PC-9 (cell line): ENCODE results near the gene SNRPD2. TPM values are rescaled to one million over a fixed set of nuclear protein-coding genes. Genes with fewer than 3 reads are reported as not detected.
A peak's percentile ranks its signal among the peaks of the same experiment; 100 is the strongest.

ENCODE experiments used
- BruUV-seq: library from RNA; stranded (reverse); fragments of 400-500 nt; replicated peaks from 2 replicates; lab custom pipeline; 2021; lab: Mats Ljungman, UMichigan
- CTCF ChIA-PET: fragments of 300-600 bp; sonication (Branson Sonifier 250); formaldehyde crosslinking; loops from one replicate; lab custom pipeline; 2022; ENCODE audit warnings: antibody characterized with exemption; lab: Charles Lee
- POLR2A ChIA-PET: fragments of 300-600 bp; sonication (Branson Sonifier 250); formaldehyde crosslinking; loops from one replicate; lab custom pipeline; 2022; ENCODE audit warnings: antibody characterized with exemption; ENCODE audit not compliant: unreplicated experiment; lab: Charles Lee
- DNase-seq, 2 experiments: peaks; one replicate each; pipeline versions ENCODE4 v3.0.0 to v3.0.0-alpha.2; 2015 to 2022; ENCODE audit warnings: mixed read lengths in 1 of 2
- H2AFZ ChIP-seq: fragments of 200-600 bp; sonication (generic); 2 replicates; pipeline ENCODE4 v1.8.1; 2017; ENCODE audit warnings: antibody characterized with exemption
- H3F3A ChIP-seq: fragments of 200-600 bp; sonication (generic); 2 replicates; pipeline ENCODE4 v1.8.1; 2017; ENCODE audit warnings: antibody characterized with exemption, mild to moderate bottlenecking, low read depth; ENCODE audit not compliant: insufficient read depth
- H3K27ac ChIP-seq: fragments of 200-600 bp; sonication (generic); 2 replicates; pipeline ENCODE4 v1.6.1; 2016; ENCODE audit warnings: mixed run types
- H3K27me3 ChIP-seq: fragments of 200-600 bp; sonication (generic); 2 replicates; pipeline ENCODE4 v1.6.1; 2016; ENCODE audit warnings: low read depth, mixed run types; ENCODE audit not compliant: insufficient read depth
- H3K36me3 ChIP-seq: fragments of 200-600 bp; sonication (generic); 2 replicates; pipeline ENCODE4 v1.6.1; 2016; ENCODE audit warnings: low read depth, mixed run types
- H3K4me1 ChIP-seq: fragments of 200-600 bp; sonication (generic); replicated peaks from 2 replicates; pipeline ENCODE4 v1.6.1; 2016; ENCODE audit warnings: mixed run types; ENCODE audit not compliant: insufficient read depth
- H3K4me2 ChIP-seq: fragments of 200-600 bp; sonication (generic); 2 replicates; pipeline ENCODE4 v1.6.1; 2017; ENCODE audit warnings: mixed run types
- H3K4me3 ChIP-seq: fragments of 200-600 bp; sonication (generic); 2 replicates; pipeline ENCODE4 v1.6.1; 2016; ENCODE audit warnings: mixed run types
- H3K79me2 ChIP-seq: fragments of 200-600 bp; sonication (generic); 2 replicates; pipeline ENCODE4 v1.6.1; 2017; ENCODE audit warnings: low read depth, mixed run types
- H3K9me2 ChIP-seq: fragments of 200-600 bp; sonication (generic); 2 replicates; pipeline ENCODE4 v1.8.1; 2017; ENCODE audit warnings: mild to moderate bottlenecking; ENCODE audit not compliant: insufficient read depth
- H3K9me3 ChIP-seq: fragments of 200-600 bp; sonication (generic); 2 replicates; pipeline ENCODE4 v1.8.1; 2016; ENCODE audit warnings: low read depth; ENCODE audit not compliant: insufficient read depth
- H4K20me1 ChIP-seq: fragments of 200-600 bp; sonication (generic); 2 replicates; pipeline ENCODE4 v1.8.1; 2017; ENCODE audit not compliant: insufficient read depth
- CTCF ChIP-seq: fragments of 200-600 bp; sonication (generic); conservative IDR thresholded peaks from 2 replicates; pipeline ENCODE4 v1.6.1; 2017; ENCODE audit warnings: mixed run types, antibody characterized with exemption, mild to moderate bottlenecking, moderate library complexity
- EZH2 ChIP-seq: fragments of 200-600 bp; sonication (generic); IDR thresholded peaks from 2 replicates; pipeline ENCODE4 v1.8.0; 2017; ENCODE audit warnings: antibody characterized with exemption, low read depth
- intact Hi-C: fragments of 100-400 bp; cut with micrococcal nuclease; formaldehyde crosslinking; loops from one replicate; pipeline ENCODE4 v1.10.0; 2022; ENCODE audit not compliant: unreplicated experiment
- total RNA-seq: library from RNA; stranded (reverse); gene quantifications from 2 replicates; pipeline ENCODE4 v1.2.3, GENCODE V29; 2021

The SNRPD2 gene
- total RNA-seq, 1 experiment from 2014 or later, result 740 TPM

DNA sequence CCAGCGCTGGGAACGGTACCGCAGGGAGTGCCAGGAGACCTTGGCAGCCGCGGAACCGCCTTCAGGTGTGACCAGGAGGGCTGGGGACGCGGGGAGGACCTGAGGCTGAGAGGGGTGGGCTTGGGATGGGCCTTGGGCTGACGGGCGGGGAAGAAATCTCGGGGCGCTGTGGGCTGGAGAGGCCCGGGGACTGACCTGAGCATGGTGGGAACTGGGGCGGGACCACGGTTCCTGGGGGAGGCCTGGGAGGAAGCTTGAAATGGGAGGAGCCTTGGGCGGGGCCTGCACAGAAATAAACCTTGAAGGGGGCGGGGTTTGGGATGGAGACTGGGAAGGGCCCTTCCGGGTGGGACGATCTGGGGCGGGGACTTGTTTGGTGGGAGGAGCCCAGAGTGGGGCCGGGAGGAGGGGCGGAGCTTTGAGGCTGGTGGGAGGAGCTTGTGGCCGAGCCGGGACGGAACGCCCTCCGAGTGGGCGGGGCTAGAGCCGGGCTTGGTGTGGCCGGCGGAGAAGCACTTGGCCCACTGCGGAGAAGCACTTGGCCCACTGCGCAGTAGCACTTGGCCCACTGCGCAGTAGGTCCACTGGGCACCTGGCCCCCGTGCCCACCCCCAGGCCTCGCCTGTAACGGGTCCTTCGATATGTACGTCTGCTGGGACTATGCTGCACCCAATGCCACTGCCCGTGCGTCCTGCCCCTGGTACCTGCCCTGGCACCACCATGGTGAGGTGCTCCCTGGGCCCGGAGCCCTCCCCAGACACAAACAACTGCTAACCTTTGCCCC is 20.9 kb downstream of the SNRPD2 start:
- H3K4me3 ChIP-seq, result peak overlapping the region; percentile 51; the same call in 1 of the 2 replicates
- TF ChIP-seq EZH2 (no peak), CTCF (no peak)
- H3K4me1 ChIP-seq, result peaks cover 35% of the 10 kb centered on the region
- DNase-seq, result peak; percentile 81 to 96
- H3K9me3 ChIP-seq, result no peaks in the 10 kb centered on the region
- no peaks in the 10 kb centered on the region for H4K20me1 ChIP-seq
- H3F3A ChIP-seq, result peaks cover 31% of the 10 kb centered on the region; the same call in 1 of the 2 replicates
- no peaks in the 10 kb centered on the region for H3K9me2 ChIP-seq
- no peaks in the 10 kb centered on the region for H3K27me3 ChIP-seq
- POLR2A ChIA-PET, result interaction anchor here (0.6 to 0.8 kb wide), 10 partner anchors 10 to 925 kb away, joined by 3 to 11 read pairs (median 6); partner anchors contain the start of genes QPCTL and TOMM40
- H3K27ac ChIP-seq, result no peak overlapping the region
- CTCF ChIA-PET, result interaction anchor here (0.6 to 1.5 kb wide), 2 partner anchors 27 to 29 kb away, joined by 3 to 19 read pairs; no protein-coding TSS in a partner anchor
- intact Hi-C loops, result no loop called here
- no peaks in the 10 kb centered on the region for H3K79me2 ChIP-seq
- H3K36me3 ChIP-seq, result no peaks in the 10 kb centered on the region
- peak overlapping the region; percentile 92 for H3K4me2 ChIP-seq
- BruUV-seq, result no TSS peak
- peak overlapping the region; percentile 69 for H2AFZ ChIP-seq

GRCh38 chr19:45668342-45668871 is 23.3 kb downstream of the SNRPD2 start:
- peak overlapping the region; percentile 92 for H3K4me2 ChIP-seq
- peak overlapping the region; percentile 60 for H3K4me3 ChIP-seq
- no TSS peak for BruUV-seq
- no peaks in the 10 kb centered on the region for H3K27me3 ChIP-seq
- no peaks in the 10 kb centered on the region for H3K9me3 ChIP-seq
- H3K4me1 ChIP-seq, result peaks cover 35% of the 10 kb centered on the region
- peak overlapping the region; percentile 73 for H2AFZ ChIP-seq
- 0 out of 2 replicates have a peak overlapping the region, but pooled peaks have one; percentile 7 for H3K27ac ChIP-seq
- DNase-seq, result no peak
- H3F3A ChIP-seq, result peaks cover 27% of the 10 kb centered on the region; the same call in 1 of the 2 replicates
- TF ChIP-seq EZH2, result no peak
- H3K79me2 ChIP-seq, result no peaks in the 10 kb centered on the region
- POLR2A ChIA-PET, result interaction anchor here (0.7 to 1.0 kb wide), 3 partner anchors 9 to 153 kb away, joined by 3 to 17 read pairs (median 3); no protein-coding TSS in a partner anchor
- no peaks in the 10 kb centered on the region for H3K36me3 ChIP-seq
- intact Hi-C loops, result no loop called here
- no peaks in the 10 kb centered on the region for H3K9me2 ChIP-seq
- CTCF ChIA-PET, result interaction anchor here (1.0 kb wide), 1 partner anchor 26 kb away, joined by 3 read pairs; no protein-coding TSS in a partner anchor
- H4K20me1 ChIP-seq, result no peaks in the 10 kb centered on the region

DNA sequence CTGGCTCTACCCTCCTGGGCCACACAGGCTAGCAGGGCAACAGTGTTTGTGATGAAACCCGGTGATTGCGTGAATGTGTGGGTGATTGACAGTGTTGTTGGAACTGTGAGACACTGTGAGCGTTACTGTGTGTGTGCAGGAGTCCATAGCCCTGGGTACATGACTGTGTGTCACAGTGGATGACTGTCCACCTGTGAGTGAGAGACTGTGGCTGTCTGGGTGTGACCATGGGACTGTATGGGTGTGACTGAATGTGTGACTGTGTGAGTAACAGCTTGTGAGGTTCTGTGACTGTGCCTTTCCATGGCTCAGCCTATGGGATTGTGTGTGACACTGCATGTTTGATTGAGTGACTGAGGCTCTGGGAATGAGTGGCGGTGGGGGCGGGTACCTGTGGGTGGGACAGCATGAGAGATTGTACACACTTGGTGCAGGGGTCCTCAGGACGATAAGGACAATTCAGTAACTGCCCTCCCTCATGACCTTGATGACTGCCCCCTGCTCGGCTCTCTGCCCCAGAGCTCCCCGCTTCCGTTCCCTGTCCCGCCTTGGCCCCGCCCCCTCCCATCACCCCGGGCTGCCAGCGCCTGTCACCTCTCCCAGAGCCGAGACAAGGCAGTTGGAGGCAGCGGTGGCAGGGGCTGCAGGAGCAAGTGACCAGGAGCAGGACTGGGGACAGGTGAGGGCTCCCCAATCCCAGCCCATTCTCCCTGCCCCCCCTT is 24.0 kb downstream of the SNRPD2 start, which contains the start of gene GIPR:
TSS of gene GIPR (plus strand) at position 602 of the 722 bp plus-strand sequence. CDS start 1,300 bp downstream, outside the sequence.
- DNase-seq, result peak; percentile 59 to 91
- Histone ChIP-seq H3K36me3 (no peaks in the 10 kb centered on the region), H3K4me2 (peak within 1 kb of the TSS; percentile 92), H3K9me3 (no peaks in the 10 kb centered on the region), H2AFZ (peak within 1 kb of the TSS; percentile 73), H3K79me2 (no peaks in the 10 kb centered on the region), H4K20me1 (no peaks in the 10 kb centered on the region), H3K27me3 (no peaks in the 10 kb centered on the region), H3K4me3 (peak within 1 kb of the TSS; percentile 60), H3K9me2 (no peaks in the 10 kb centered on the region), H3K4me1 (peaks cover 35% of the 10 kb centered on the region), H3F3A (peaks cover 24% of the 10 kb centered on the region; the same call in 1 of the 2 replicates), H3K27ac (peak within 1 kb of the TSS; percentile 20; the same call in 1 of the 2 replicates)
- POLR2A ChIA-PET, result interaction anchor here (0.7 to 1.0 kb wide), 2 partner anchors 9 to 52 kb away, joined by 3 to 17 read pairs; no protein-coding TSS in a partner anchor
- BruUV-seq, result no TSS peak
- intact Hi-C loops, result no loop called here
- CTCF ChIA-PET, result no interaction called here
- TF ChIP-seq EZH2, result no peak
- no peak for TF ChIP-seq CTCF
